NCI-H1417 treated with DMSO at 0.1 percent for 48 hours (cell line): ENCODE measurements around the gene COL6A2.
"Not testable (repeated sequence)": the region's sequence is repeated elsewhere in the genome, so short reads cannot be mapped to it uniquely, and the experiment has no call there.

Experiments
- DNase-seq: peaks from one replicate; lab custom pipeline; 2025; lab: John Stamatoyannopoulos, UW

Gene COL6A2

GRCh38 chr21:46142582-46143473 is 44.9 kb downstream of the COL6A2 start:
- no peak for DNase-seq

GRCh38 chr21:46144464-46145070 is 46.7 kb downstream of the COL6A2 start:
- DNase-seq = no peak

- DNase-seq = no peak
Observed at GRCh38 chr21:46145159-46145839, 47.4 kb downstream of the COL6A2 start.

- no peak for DNase-seq
Observed at GRCh38 chr21:46145840-46146691, 48.2 kb downstream of the COL6A2 start.

GRCh38 chr21:46146856-46147255 is 48.9 kb downstream of the COL6A2 start:
- DNase-seq = no peak

- not testable (repeated sequence) for DNase-seq
Observed at GRCh38 chr21:46147429-46147828, 49.5 kb downstream of the COL6A2 start.

GRCh38 chr21:46148106-46148505 is 50.2 kb downstream of the COL6A2 start:
- no peak for DNase-seq

GRCh38 chr21:46149205-46149901 is 51.4 kb downstream of the COL6A2 start:
- DNase-seq = no peak

GRCh38 chr21:46150073-46150472 is 52.2 kb downstream of the COL6A2 start:
- no peak for DNase-seq

- no peak for DNase-seq
Observed at GRCh38 chr21:46150491-46151121, 52.7 kb downstream of the COL6A2 start.

GRCh38 chr21:46151261-46151988 is 53.5 kb downstream of the COL6A2 start:
- DNase-seq = no peak

GRCh38 chr21:46151989-46152926 is 54.3 kb downstream of the COL6A2 start:
- no peak for DNase-seq

- no peak for DNase-seq
Observed at GRCh38 chr21:46152927-46153246, 55.0 kb downstream of the COL6A2 start.

- DNase-seq = no peak
Observed at GRCh38 chr21:46153247-46154154, 55.6 kb downstream of the COL6A2 start.

GRCh38 chr21:46154155-46154954 is 56.4 kb downstream of the COL6A2 start:
- no peak for DNase-seq

- no peak for DNase-seq
Observed at GRCh38 chr21:46154955-46155513, 57.1 kb downstream of the COL6A2 start.
